Globus pallidus (tissue), 1 donor: ENCODE data around the gene MAX.
"Not testable (repeated sequence)": the region's sequence is repeated elsewhere in the genome, so short reads cannot be mapped to it uniquely, and the experiment has no call there.

Source experiments
- DNase-seq: peaks from one replicate; pipeline ENCODE4 v3.0.0-alpha.2; 2015; ENCODE audit warnings: low spot score

Gene MAX

DNA sequence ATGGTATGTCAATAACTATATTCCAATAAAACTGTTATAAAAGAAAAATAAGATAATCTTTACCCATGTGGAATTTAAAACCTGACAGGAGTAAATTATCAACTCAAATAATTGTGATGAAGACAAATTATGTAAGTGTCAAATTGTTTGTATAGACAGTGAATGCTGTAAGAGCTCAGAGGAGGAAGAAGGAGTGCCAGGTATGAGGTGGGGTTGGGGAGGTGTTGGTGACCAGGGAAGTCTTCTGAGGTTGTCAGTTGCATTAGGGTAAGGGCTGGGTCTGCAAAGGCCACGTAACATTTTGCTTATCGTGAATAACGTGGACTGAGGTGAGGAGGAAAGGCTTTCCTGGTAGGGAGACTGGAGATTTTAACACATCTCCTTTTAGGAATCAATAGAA is 2.5 kb upstream of the MAX start:
- DNase-seq, result no peak

GRCh38 chr14:65103150-65103760 is 938 bp upstream of the MAX start:
- no peak for DNase-seq

GRCh38 chr14:65101631-65102440 is 481 bp downstream of the MAX start:
- no peak for DNase-seq

DNA sequence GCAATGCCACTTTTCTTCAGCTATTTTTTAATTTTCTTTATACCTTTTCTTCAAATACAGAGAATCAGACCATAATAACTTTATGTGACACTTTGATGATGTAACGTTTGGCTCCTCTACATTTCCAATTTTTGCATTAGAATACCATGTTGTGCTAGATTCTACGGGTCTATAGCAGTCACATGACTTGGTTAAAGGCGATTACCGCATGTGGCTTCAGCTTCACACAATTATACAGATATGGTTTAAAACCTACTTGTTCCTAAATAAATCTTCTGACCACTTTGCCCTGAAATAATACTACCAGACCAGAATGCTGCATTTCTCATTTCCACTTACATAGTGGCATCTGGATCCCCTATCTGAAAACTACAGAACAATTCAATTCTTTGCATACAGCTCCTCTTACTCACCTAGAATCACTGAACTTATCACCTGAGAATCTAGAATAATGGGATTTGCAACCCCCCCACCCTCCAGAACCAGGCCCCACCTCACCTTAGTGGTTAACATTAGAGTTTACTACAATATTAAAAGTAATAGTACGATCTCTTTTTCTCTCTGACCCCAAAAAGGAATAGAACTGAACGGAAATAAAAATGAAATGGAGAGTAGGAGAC is 1.3 kb downstream of the MAX start:
- DNase-seq, result no peak

DNA sequence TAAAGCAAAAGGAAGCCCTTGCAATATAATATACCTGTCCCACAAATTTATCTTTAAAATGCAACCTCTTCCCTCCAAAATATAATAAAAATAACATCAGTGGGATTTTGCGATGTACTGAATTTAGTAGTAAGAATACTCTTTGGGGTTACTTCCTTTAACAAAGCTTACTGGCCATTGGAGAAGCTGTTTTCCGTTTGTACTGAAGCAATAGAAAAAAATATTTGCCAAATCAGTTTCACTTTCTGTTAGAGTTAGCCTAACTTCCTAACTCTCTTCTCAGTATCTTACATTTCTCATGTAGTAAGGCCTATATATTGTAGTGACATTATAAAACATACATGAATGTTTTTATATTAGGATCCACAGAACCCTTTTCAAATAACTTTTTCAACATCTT is 3.7 kb downstream of the MAX start:
- no peak for DNase-seq

- no peak for DNase-seq
These were observed 5.8 kb downstream of the MAX start for GRCh38 chr14:65096323-65097089.

DNA sequence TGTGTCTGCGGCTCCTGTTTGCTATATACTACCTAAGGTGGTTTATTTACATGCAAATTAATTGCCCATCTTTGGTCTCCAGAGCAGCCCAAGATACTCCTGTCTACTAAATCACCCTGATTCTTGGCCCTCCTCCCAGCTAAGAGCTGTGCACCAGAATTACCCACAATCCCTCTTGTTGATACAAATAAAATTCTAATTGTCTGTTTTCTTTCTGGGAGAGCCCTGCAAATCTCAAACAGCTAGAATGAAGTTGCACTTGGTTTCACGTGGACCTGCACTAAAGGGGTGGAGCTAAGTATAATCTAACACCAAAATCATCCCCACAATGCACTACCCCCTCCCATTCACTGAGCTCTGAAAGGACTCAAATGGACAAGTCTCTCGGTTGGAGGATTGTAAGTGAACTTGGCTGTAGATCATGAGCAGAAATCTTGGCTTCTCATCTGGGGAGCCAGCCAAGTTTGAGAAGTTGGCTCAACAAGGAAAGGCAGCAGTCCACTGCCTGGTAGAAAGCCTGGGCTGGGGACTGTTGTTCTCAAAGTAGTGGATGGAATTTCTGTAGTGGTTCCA is 6.6 kb downstream of the MAX start:
- DNase-seq, result peak; percentile 85

- DNase-seq, result no peak
These were observed 10.0 kb downstream of the MAX start for GRCh38 chr14:65092349-65092748.

DNA sequence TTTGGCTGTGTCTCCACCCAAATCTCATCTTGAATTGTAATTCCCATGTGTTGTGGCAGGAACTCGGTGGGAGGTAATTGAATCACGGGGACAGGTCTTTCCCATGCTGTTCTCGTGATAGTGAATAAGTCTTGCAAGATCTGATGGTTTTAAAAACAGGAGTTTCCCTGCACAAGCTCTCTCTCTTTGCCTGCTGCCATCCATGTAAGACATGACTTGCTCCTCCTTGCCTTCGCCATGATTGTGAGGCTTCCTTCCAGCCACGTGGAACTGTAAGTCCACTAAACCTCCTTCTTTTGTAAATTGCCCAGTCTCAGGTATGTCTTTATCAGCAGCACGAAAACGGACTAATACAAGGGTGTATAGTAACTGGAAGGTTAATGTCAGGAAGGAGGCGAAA is 14.5 kb downstream of the MAX start:
- not testable (repeated sequence) for DNase-seq

DNA sequence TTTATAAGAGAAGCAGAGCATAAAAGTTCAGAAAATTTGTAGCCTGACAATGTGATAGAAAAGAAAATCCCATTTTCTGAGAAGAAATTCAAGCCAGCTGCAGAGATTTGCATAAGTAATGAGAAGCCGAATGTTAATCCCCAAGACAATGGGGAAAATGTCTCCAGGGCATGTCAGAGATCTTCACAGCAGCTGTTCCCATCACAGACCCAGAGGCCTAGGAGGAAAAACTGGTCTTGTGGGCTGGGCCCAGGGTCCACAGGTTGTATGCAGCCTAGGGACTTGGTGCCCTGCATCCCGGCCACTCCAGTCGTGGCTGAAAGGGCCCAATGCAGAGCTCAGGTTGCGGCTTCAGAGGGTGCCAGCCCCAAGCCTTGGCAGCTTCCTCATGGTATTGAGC is 15.6 kb downstream of the MAX start:
- DNase-seq, result not testable (repeated sequence)

DNA sequence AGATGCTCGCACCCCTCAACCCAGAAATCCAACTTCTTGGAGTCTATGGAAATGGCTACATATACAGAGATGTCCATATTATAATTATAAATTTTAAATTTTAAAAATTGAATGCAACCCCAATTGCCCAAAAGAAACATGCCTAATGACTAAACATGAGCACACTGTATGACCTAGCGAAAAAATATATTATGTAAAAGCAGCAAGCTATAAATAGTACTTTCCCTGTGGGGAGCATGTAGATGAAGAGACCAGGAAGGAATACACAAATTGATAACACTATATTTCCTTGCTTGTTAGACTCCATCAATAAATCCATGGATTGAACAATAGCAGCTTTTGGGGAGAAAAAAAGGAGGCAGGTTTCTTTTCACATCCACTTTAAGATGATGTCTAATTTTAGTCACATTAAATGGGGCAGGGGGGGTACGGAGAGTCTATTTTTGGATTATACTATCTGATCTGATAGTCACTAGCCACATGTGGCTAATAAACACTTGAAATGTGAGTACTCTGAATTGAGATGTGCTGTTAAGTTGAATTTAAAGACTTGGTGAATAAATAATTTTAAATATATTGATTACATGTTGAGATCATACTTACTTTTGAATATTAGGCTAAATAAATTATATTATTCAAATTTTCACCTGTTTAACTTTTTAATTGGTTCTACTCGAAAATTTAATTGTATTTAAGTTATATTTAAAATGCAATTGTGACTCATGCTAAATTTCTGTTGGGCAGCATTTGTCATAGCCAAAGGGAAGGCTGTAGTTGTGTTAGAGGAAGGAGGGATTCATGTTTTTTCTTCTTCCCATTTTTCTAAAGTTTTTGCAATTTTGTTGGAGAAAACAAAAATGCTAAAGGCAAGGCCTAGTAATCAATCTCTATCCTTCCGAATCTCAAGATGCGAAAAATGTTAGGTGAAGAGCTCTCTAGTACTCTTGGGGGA is 17.5 kb downstream of the MAX start:
- DNase-seq, result no peak

GRCh38 chr14:65082930-65083329 is 19.4 kb downstream of the MAX start:
- no peak for DNase-seq

DNA sequence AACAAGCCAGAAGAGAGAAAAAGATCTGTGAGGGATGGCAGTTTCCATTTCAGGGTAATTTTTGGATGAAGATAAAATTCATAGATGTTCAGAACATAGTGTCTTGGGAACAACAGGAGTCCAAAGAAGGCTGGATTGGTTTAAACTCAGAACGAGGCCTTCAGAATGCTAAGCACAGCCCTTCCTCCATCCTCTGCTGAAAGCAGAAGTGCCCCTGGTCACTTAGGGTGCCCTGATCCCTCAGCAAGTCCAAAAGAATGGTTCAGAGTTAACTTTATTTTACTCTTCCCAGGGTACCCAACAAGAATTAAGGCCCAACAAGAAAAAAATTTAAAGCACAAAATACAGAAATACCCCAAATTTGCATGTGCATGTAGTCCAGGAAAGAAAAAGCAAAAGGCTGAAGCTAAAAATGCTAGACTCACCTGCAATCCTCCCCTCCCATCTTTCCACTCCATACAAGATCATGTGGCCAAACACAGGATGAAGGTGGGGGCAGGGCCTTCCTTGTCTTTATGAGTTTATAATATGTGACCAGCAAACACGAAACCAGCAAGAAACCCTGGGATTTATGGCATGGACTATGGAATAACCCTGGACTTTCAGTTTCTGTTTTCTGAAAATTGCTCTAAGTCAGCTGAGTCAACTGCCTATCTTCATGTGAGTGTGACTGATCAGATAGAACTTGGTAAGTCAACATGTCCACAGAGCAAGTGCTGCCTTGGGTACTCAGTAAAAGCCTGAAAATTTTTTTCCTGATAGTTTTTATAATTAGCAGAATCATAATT is 21.2 kb downstream of the MAX start:
- DNase-seq, result no peak

DNA sequence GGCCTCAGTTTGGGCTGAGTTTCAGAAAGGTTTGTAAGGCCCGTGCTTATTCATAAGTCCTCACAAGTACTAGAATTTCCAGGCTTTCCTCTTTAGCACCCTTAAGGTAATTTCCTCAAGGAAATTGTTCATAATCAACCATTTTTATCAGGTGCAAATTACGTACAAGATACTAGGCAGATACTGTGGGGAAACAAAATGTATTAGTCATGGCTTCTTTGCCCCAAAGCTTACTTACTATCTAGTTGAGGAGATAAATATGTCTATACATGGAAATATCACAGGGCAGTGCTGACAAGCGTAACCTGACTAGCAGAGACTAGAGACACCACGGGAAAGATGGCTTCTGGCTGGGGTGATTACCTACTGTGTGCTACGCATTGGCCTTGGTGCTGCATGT is 22.5 kb downstream of the MAX start:
- no peak for DNase-seq

GRCh38 chr14:65079201-65079600 is 23.1 kb downstream of the MAX start:
- no peak for DNase-seq

- DNase-seq, result no peak
These were observed 25.0 kb downstream of the MAX start for GRCh38 chr14:65077318-65077717.

- peak; percentile 40 for DNase-seq
These were observed 26.5 kb downstream of the MAX start for GRCh38 chr14:65075628-65076325.

- no peak for DNase-seq
These were observed 27.7 kb downstream of the MAX start for GRCh38 chr14:65074449-65075150.

GRCh38 chr14:65073605-65074201 is 28.6 kb downstream of the MAX start:
- no peak for DNase-seq
